T-helper 2 cell treated with Interferon-gamma antibody and Interleukin-4, amounts not matched to agents 100 ng/mL and 5 ng/mL, for 36 hours (primary cell): ENCODE measurements around the gene CLIC3. TPM values are rescaled to one million over a fixed set of nuclear protein-coding genes. Genes with fewer than 3 reads are reported as not detected.

Source experiments
- intact Hi-C: fragments of 100-400 bp; cut with micrococcal nuclease; formaldehyde crosslinking; loops from one replicate; pipeline ENCODE4 v1.15.1; 2023
- total RNA-seq: library from RNA; stranded (reverse); gene quantifications from 2 replicates; pipeline ENCODE4 v1.2.3, GENCODE V29; 2022

The CLIC3 gene
- total RNA-seq, 1 donor from 2014 or later: 0.91 TPM

DNA sequence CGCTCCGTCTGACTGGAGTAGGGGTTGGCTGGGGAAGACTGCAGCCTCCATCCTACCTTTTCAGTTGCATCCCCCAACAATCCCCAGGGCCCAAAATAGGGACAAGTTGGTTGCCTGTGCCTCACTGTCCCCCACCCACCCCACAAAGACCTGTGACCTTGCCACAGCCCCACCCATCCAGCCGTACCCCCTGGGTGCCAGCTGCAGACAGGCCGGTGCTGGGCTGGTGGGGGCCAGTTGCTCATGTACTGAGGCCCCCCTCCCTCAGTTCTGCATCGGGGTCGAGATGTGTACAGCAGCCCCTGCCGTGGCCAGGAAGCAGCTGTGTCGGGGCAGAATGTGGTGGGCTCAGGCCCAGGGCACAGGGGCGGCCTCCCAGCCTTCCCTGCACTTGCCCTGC, 13.2 kb downstream of the CLIC3 start:
- intact Hi-C loops: no loop called here

DNA sequence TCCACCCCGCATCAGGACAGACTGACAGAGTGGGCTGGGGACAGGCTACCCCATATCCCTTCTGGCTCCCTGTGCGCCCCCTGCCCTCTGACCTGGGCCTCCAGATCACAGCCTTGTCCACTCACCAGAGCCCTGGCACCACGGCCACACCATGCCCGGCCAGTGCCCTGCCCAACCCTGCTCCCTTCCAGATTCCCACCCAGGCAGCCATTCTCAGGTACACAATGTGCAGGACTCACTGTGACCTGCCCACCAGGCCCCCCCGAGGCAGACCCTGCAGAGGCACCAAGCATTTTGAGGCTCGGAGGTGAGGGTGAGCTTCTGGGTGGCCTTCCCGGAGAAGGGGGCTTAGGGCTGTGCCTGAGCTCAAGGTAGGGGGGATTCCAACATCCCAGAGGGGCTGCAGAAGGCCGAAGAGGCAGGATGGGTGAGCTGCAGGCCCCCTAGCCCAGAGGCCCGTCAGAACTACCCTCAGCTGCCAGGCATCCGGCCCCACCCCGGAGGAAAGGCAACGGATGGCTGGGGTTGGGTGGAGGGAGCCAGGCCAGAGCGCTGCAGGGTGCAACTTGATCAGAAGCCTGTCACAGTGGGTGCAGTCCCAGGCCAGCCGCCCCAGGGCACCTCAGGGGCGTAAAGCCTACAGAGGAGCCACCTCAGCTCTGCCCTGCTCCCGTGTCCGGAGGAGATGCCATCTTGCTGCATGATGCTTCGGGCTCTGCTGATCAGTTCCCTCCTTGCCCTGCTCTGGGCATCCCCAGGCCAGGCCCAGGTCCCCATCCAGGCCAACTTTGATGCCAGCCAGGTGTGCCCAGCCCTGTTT, 13.9 kb downstream of the CLIC3 start, which contains the start of gene LCNL1:
LCNL1 (plus strand) TSS at position 762 of the 820 bp plus-strand sequence. CDS start 594 bp downstream, outside the sequence.
- intact Hi-C loops: no loop called here

DNA sequence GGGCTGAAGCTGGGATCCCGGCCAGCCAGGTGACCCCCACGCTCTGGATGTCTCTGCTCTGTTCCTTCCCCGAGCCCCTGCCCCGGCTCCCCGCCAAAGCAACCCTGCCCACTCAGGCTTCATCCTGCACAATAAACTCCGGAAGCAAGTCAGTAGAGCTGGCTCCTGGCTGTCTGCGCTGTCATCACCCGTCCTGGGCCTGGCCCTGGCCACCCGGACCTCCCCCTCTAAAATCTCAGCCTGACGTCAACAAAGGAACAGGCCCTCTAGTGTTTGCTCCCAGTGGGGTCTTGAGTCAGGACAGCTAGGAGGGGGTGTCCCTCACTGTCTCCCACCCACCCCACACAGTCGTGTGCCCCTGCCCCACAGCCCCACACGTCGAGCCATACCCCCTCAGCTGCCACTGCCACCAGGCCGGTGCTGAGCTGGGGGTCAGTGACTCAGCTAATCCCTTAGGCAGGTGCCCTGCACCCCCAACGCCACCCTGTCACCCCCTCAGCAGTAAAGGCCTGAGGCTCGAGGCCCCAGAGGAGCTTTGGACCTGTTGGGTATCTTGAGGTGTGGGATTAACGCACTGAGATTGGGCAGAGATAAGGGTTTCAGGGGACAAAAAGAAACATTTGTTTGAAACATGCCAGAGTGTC, 14.7 kb downstream of the CLIC3 start:
- intact Hi-C loops: no loop called here

DNA sequence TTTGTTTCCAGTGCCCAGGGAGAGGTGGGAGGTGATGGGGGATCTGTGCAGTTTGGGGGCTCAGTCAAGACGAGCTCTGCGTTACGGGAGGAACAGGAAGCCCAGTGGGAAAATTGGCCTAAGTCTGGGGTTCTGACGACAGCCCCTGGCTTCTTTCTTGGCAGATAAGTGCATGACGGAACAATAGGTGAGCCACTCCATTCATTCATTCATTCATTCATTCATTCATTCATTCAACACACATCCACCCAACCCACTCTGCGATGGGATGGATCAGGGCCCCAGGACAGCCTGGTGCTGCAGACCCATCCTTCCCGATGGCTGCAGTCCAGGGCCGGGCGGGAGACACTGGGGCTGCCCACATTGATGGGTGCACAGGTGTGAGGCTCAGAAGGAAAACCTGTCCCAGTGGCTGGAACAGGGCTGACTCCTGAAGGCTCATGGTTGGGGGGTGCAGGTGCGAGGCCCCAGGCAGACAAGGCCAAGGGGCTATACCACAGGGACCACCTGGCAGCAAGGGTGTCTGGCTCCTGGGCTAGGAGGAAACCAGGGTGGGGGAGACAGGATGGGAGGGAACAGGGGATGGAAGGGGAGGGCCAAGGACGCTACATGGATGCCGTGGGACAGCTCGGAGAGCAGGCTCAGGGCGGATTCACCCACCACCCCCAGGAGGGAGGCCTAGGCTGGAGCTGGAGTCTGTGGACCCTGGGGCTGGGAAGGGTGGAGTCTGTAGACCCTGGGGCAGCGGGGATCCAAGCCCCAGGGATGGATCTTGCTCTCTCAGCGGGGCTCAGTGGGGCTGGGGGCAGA, 15.5 kb downstream of the CLIC3 start:
- intact Hi-C loops: no loop called here

DNA sequence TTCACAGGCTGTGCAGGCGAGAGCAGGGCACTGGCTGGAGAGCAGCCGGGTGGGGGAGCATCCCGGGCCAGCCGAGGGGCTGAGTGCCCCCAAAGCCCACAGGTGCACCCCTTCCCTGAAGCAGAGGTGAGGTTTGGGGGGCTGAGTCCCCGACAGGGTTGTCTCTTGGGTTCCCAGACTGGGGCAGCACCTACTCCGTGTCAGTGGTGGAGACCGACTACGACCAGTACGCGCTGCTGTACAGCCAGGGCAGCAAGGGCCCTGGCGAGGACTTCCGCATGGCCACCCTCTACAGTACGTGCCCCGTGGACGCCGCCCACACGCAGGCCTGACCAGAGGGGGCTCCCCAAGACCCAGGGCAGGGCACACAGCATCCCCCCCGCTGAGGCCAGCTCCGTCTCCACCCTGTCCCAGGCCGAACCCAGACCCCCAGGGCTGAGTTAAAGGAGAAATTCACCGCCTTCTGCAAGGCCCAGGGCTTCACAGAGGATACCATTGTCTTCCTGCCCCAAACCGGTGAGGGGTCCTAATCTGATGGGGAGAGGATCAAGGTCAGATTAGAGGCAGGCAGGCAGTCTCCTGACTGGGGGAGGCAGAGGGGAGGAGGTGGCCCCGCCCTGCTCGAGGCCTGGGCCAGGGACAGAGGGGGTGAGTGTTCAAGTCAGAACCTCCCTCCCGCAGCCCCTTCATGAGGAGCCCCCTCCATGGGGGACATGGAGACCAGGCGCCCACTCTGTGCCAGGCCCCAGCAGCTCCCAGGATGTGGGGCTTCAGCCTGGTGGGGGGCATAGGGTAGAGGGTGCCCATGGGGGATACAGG, 16.4 kb downstream of the CLIC3 start:
- intact Hi-C loops: no loop called here

DNA sequence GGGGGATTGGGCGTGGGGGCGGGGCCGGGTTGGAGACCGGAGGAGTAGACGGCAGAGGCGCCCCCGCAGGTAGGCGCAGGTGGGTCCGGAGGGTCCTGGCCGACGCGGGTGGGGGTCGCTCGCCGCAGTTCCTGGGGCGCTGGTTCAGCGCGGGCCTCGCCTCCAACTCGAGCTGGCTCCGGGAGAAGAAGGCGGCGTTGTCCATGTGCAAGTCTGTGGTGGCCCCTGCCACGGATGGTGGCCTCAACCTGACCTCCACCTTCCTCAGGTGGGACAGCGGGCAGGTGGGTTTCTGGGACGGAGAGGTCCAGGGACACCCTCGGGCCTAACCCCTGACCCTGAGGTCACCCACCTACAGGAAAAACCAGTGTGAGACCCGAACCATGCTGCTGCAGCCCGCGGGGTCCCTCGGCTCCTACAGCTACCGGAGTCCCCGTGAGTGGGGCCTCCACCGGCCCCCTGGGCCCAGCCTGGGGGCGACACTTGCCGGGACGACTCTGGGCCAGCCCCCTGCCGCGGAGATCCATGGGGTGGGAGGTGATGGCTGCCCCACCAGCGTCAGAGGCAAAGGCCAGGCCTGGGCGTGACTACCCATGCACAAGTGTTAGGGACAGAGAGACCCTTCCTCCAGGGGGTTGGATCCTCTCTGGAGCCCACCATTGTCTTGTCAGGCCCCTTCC, 17.4 kb downstream of the CLIC3 start:
- intact Hi-C loops: loop anchor here (1.0 kb wide), 3 partner anchors 13 to 43 kb away; partner anchors contain the start of gene PAXX

DNA sequence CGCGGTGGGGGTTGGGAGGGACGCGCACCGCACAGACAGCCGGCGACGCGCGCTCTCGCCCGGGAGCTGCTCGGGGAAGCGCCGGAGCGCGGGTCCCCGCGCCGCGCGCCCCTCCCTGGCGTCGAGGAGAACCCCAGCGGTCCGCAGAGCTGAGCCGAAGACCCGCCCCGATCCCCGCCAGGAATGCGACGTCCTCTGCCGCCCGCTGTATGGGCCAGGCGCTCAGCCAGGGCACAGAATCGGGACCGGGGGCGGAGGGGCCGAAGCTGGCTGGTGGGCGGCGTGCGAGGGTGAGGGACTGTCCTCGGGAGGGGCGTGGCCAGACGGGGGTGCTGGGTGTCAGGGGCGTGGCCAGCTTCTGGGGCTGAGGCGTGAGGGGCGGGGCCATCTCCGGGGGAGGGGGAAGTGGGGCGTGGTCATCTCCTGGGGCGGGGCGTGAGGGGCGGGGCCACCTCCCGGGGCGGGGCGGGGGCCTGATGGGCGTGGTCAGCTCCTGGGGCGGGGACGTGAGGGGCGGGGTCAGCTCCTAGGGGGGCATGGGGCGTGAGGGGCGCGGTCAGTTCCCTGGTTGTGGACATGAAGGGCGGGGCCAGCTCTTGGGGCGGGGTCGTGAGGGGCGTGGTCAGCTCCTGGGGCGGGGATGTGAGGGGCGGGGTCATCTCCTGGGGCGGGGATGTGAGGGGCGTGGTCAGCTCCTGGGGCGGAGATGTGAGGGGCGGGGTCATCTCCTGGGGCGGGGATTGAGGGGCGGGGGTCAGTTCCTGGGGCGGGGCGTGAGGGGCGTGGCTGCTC, 18.1 kb downstream of the CLIC3 start:
- intact Hi-C loops: loop anchor here (1.0 kb wide), 3 partner anchors 14 to 44 kb away; partner anchors contain the start of gene PAXX

DNA sequence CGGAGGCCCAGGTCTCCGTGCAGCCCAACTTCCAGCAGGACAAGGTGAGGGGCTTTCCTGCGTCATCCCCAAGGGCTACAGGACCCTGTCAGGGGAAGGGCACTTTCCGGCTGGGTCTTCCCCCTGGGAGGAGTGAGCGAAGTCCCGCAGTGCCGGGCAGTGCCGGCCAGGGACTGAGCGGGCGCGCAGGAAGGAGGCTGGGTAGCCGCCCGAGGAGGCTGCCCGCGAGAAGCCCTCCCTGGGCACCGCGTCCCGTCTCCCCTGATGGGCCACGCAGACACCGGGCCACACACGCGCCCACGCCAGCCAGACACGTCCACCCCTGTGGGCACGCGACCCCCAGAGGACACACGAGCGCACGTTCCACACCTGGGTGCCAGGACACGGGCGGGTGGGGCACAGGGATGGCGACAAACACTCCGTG, 18.7 kb downstream of the CLIC3 start:
- intact Hi-C loops: loop anchor here (1.0 kb wide), 3 partner anchors 15 to 45 kb away; partner anchors contain the start of gene PAXX

DNA sequence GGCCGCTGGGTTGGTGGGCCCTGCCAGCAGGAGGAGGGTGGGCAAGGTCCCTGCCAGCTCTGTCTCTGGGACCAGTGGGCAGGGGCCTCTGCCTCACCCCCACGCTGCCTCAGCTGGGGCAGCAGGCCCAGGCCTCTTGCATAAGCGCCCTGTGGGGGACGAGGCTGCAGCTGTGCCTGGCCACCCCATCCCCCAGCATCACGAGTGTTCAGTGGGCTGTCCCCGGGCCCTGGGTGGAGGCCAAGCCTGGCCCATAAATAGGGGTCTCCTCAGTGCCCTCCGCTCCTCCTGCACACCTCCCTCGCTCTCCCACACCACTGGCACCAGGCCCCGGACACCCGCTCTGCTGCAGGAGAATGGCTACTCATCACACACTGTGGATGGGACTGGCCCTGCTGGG, 19.1 kb downstream of the CLIC3 start, which contains the start of gene PTGDS:
PTGDS (plus strand) TSS at position 282 of the 400 bp plus-strand sequence; CDS start at position 357, 75 bp downstream.
- intact Hi-C loops: no loop called here

DNA sequence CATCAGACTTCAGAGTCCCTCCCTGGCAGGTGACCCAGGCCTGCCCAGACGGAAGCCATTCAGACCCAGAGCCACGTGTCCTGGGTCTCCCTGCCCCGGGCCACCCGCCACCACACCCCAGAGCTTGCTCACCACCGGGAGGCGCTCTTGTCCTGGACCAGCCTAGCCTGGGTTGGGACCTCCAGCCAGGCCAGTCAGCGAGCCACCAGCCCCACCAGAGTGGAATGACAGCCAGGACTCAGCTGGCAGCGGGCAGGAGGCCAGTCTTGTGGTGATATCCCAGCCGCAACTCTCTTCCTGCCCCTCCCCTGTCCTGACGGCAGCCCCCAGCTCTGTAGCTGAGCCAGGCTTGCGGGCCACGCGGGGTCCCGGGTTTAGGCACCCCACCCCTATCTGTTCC, 20.7 kb downstream of the CLIC3 start:
- intact Hi-C loops: no loop called here

DNA sequence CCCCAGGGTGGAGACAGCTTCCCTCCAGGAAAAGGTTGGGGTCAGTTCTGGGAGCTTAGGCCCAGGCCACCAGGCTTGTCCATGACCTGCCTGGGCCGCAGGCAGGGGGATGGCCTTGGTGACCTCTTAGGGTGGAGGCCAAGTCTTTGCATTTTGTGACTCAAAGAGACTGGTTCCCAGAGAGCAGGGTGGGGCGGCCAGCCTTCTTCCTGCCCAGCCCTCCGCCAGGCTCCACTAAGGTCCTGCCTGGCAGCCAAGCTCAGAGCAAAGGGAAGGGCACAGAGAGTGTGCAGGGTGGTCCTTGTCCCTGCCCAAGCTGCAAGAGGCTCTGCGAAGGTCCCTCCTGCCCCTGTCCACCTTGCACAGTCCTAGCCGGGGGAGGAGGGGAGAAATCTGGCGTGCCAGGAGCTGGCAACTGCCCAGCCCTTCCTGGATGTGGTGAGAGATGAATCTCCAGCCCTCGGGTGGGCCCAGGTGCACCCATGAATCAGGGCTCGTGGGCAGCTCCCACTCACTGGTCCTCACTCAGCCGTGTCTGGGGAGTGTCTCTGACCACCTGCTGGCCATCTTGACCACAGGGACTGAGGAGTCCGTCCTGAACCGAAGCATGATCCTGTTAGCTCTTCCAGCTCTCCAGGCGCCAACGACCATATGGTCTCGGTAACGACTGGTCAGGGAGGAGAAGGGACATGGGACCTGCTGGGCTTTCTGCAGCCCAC, 21.4 kb downstream of the CLIC3 start:
- intact Hi-C loops: no loop called here

DNA sequence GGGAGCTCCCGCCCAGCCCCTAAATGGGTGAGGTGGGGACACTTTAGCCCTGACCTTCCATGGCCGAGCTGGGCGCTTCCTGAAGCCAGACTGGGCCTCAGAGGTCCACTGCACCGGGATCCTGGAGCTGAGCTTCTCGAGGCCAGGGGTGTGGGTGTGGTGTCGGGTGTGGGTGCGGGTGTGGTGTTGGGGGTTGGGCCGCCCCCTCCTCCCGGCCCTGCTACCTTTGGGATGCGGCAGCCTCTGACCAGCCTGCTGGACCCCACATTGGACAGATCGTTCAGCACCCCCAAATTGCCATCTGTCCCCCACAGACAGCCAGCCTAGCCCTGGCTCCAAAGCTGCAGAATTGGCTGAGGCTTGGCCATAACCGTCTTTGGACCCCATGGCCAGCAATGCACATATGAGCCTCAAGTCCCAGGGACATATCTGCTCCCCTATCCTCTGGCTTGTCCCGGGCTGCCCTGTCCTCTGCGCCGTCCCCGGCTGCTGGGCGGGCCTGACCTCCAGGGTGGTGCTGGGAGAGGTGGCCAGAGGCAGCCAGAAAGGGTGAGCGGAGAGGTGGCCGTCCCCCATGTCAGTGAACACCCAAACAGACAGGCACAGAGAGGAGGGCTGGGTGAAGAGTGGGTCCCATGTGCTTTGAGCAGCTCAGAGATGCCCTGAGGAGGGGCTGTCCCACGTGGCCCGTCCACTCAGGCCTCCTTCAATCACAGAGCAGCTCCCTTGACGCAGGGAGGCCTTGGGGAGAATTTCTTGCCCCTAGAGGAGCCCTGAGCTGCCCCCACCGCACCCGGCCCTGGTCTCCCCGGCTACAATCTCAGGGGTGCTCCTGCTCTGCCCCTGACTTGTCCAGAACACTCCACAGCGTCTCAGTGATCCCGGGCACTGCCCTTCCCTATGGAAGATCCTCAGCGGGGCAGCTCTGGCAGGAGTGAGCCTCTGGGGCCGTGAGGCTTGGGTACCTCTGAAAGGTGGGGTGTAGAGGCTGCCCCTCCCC, 22.4 kb downstream of the CLIC3 start:
- intact Hi-C loops: no loop called here

DNA sequence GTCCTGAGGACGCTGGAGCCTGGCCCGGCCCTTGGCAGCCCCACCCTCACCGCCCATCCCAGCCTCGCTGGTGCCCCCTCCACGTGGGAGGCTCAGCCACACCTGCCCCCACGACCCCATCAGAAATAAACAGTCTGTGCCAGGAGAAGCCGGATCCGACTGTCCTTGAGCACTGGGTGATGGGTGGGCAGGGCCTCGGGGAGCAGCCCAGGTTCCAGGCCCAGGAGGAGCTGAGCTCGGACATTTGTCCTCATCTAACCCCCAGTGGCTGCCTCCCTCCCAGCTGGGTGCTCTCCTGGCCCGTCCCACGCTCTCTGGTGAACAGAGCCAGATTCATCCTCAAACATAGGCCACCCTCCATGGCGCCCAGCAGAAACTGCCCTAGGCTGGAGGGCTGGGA, 23.6 kb downstream of the CLIC3 start:
- intact Hi-C loops: no loop called here

DNA sequence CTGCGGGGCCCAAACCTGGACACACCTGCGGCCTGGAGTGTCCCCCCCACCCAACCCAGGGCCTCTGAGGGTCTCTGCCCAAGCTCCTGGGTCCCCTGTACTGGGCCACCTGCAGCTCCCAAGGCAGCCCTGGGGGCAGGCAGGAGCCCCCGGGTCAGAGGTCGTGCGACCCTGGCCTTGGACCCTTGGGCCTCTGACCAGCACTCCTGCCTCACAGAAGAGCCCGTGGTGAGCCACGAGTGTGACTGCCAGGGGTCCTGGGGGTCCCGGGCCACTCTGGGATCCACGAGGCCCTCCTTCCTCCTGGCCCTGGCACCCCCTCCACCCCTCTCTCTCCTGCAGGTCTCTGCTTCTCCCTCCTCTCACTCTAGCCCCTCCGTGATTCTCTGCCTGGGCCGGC, 24.0 kb downstream of the CLIC3 start:
- intact Hi-C loops: no loop called here

DNA sequence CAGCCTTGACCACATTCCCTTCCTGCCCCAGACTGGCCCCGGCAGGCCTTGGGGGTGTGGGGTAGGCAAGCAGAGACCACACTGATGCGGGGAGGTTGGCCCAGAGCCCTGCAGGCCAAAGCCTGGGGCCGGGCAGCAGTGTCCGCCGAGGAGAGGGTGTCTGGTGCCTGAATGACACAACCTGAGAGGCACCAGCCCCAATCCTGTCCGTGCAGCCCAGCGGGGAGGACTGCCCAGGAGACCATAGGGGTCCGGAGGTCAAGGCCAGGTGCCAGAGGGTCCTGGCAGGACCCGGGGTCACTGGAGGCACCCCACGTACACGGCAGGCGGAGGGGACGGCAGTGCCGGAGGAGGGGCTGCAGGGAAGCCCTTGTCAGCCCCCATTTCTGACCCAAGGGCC, 24.6 kb downstream of the CLIC3 start:
- intact Hi-C loops: no loop called here

DNA sequence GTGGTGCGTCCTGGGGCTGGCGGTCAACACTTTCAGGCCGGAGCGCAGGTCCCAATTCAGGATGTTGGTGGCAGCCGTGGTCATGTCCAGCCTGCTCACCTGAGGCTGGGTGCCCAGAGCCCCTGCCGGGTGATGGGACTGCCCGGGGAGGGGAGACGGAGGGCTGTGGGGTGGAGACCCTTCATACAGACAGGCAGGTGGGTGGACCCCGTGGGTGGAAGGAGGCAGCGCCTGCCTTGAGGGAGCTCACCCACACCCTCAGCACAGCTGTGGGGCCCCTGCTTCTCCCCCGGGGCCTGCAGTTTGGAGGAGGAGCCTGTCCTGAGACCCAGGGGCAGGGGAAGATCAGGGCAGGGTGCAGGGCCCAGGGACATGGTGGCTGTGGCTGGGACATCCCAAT, 26.0 kb downstream of the CLIC3 start:
- intact Hi-C loops: no loop called here

DNA sequence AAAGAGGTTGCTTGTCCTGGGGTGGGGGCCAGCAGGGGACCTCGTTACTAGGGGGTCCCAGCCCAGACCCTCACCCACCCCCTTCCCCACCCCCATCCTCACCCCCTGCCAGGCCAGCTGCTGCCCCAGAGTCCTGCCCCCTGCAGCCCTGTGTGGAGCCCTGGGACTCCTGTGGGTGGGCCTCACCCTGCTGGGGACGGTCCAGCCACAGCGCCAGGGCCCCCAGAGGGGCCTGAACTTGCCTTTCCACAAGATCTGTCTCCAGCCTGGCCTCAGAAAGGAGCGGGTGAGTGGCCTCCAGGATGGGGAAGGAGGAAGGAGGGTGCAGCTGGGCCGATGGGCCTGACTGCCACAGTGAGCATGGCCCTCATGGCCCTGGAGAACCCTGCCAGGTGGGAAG, 26.6 kb downstream of the CLIC3 start:
- intact Hi-C loops: no loop called here
